Hematopoietic multipotent progenitor cell treated with erythropoietin and hydrocortisone succinate and interleukin-3 and kit ligand, for 6 days (in vitro differentiated cells): ENCODE data around the gene SLC48A1.
"Not testable (repeated sequence)": the region's sequence is repeated elsewhere in the genome, so short reads cannot be mapped to it uniquely, and the experiment has no call there.

Source experiments
- DNase-seq: peaks from one replicate; pipeline ENCODE4 v3.0.0-alpha.2; 2015

The SLC48A1 gene

DNA sequence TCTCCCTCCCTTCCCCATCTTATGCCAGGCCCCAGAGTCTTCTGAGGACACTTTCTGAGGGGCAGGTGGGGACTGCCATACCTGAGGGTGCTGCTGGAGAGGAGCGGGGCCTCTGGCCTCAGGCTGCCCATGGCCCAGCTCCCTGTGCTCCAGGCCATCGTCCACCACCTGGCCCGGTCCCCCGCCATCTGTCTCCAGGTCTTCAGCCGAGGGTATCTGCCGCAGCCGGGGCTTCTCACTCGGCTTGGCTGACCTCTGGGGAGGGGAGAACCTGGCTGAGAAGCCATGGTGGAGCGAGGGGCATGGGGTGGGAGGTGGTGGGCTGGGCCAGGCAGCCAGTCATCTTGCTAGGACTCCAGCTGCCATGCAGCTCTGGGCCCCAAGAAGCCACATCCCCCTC lies 21.6 kb downstream of the SLC48A1 start:
- DNase-seq, result no peak

GRCh38 chr12:47795121-47795813 lies 22.2 kb downstream of the SLC48A1 start:
- DNase-seq, result no peak

- no peak for DNase-seq
Measured at GRCh38 chr12:47795814-47796411, 22.9 kb downstream of the SLC48A1 start.

GRCh38 chr12:47797441-47797840 lies 24.4 kb downstream of the SLC48A1 start:
- DNase-seq, result peak; percentile 60

GRCh38 chr12:47798382-47798948 lies 25.4 kb downstream of the SLC48A1 start:
- no peak for DNase-seq

GRCh38 chr12:47799357-47799955 lies 26.4 kb downstream of the SLC48A1 start:
- no peak for DNase-seq

DNA sequence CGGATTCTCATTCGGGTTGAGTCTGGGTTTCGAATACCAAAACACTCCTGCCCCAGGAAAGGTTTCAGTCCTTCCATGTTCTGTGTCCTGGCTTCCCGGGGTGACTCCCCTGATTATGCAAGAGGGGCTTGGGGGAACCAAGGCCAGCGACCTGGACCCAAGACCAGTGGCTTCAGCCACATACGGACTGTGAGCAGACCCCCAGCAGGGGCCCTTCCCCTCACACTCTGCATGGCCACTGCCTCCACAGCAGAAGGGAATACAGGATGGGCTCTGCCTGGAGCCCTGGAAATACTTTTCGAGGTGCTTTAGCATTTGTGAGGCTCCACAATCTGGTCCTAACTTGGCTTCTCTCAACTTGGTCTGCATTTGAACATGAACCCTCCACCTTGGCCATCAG lies 27.5 kb downstream of the SLC48A1 start:
- DNase-seq, result no peak

GRCh38 chr12:47801170-47801903 lies 28.3 kb downstream of the SLC48A1 start:
- no peak for DNase-seq

GRCh38 chr12:47801904-47802246 lies 28.8 kb downstream of the SLC48A1 start:
- DNase-seq, result peak; percentile 2

GRCh38 chr12:47802312-47802711 lies 29.3 kb downstream of the SLC48A1 start:
- DNase-seq, result peak; percentile 69

DNA sequence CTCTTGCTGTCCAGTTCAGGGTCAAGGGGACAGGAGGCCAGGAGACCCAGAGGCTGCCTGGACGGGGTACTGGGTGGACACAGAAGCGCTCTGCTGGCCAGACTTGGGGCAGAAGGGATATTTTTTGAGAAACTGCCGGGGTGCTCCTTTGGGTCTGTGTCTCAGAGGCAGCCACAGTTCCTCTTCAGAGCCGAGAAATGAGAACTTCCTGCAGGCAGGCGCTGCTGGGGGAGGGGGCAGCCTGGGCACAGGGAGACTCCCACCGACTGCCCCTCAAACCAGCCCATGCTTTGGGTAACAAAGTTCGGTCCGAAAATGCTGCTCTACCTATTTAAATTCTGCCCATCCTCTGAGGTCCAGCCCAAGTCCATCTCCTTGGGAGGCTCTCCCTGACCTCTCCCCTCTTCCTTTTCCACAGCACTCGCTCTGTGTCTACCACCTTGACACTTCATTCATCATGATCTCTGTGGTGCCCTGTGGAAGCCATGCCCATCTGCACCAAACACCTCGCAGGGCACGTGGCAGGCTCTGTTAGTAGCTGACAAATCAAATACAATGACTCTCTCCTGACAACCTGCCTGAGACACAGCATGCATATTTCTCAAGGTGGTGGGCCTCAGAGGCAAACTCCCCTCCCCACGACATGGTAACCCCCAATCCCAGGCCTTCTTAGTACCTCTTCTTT lies 30.3 kb downstream of the SLC48A1 start:
- peak; percentile 27 for DNase-seq

DNA sequence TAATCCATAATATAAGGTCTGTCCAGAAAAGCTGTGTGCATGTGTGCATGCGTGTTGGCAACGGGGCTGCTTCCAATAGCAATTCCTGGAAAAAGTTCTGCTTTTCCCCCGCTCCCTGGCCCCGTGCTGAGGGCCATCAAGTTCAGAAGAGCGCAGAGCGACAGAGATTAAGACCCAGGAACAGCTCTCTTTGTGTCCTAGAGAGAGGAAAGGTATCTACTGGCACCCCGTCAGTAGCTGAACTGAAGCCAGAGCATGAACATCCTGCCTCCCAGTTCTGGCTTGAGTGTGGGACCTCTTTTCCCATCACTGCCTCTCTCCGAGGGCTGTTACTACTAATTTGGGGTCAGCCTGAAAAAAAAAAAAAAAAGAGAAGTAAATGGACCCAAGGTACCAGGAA lies 31.1 kb downstream of the SLC48A1 start:
- DNase-seq, result peak; percentile 3

DNA sequence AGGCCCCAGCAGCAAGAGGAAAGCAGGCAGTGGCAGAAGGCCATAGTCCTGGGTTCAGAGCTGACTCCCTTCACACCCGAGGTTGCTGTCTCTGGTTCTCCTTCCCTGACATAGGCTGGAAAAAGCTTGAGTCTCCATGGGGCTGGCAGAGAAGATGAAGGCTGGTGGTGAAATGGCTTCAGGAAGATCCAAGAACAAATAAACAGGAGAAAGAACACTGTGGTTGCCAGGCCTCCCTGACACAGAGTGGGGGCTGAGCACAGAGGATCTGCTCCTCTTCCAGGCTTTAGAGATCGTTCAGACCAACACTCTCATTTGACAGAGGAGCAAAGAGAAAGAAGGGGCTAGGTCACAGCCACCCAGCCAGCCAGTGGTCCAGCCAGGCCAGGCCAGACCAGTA lies 32.4 kb downstream of the SLC48A1 start:
- peak; percentile 1 for DNase-seq

GRCh38 chr12:47807338-47807737 lies 34.3 kb downstream of the SLC48A1 start:
- DNase-seq, result peak; percentile 49

- DNase-seq, result no peak
Measured at GRCh38 chr12:47808050-47808449, 35.0 kb downstream of the SLC48A1 start.

GRCh38 chr12:47808574-47809365 lies 35.7 kb downstream of the SLC48A1 start:
- DNase-seq, result peak; percentile 81

GRCh38 chr12:47809518-47809917 lies 36.5 kb downstream of the SLC48A1 start:
- DNase-seq, result not testable (repeated sequence)

DNA sequence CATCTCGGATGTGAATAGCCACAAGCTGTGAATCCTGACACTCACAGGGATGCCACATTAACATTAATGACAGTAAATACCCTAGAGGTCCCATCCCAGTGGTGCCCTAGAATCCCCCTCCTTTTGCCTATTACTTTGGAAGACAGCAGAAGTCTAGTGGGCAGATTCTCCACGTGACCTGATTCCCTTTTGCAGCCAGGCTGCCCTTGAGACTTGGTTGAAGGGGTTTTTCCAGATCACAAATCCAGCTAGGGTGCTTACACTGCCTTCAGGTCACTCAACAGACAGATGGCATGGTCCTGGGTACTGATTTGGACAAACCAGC lies 38.0 kb downstream of the SLC48A1 start:
- no peak for DNase-seq

DNA sequence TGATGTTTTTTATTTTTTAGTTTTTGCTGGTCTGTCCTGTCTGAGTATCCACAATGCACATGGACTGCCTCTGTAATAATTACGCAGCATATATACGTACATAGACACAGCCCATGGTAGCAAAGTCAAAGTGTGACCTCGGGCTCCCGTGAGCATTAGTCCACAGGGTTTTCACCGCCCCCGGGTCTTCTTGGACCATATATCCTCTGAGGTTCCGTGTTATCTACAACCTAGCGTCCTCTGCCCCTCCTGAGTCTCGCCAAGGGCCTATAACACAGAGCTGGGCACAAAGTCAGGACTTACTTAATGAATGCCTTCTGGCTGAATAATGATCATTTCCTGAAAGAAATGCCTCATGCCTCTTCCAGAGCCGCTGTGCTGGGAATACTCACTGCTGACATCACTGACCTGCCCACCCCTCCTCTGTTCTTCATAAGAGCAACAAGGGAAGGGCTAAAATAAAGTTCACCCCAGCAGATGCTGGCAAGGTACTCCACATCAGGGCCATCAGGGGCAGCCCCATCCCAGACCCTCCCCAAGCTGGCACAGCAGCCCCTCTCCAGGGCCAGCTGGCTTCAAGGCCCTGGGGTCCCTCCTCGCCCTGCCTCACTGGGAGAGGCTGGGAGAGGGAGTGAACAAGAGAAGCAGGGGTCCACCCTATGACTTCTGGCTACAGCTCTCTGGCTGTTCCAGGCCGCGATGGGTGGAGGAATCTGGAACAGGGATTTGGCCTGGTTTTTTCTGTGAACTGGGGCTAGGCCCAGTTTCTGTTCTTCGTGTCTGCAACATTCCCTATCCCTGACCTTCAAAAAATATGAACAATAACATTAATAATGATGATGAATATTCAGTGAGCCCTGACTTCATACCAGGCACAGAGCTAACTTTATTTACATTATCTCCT lies 38.8 kb downstream of the SLC48A1 start:
- peak; percentile 18 for DNase-seq

GRCh38 chr12:47812797-47813510 lies 39.9 kb downstream of the SLC48A1 start:
- peak; percentile 87 for DNase-seq
